ENCODE data around the gene GH2.
"Not testable (repeated sequence)": the region's sequence is repeated elsewhere in the genome, so short reads cannot be mapped to it uniquely, and the experiment has no call there.

GH2 gene

DNA sequence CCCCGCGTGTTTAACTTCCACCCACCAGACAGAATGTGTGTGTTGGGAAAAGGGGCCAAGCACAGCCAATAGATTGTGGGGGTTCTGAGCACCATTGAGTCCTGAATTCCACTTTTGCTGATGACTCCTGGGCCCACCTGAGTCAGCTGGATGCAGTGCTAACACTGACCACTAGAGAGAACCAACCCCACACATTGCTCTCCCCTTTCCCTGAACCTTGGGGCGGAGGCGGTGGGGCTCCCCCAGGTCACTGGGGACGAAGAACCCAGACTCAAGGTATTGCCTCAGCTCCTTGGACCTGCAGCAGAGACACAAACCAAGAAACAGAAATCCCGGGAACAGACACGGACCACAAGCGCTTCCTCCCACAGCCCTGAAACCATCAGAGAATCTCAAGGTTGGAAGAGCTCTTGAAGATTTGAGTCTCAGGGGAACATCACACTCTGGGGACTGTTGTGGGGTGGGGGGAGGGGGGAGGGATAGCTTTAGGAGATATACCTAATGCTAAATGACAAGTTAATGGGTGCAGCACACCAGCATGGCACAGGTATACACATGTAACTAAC, 7.6 kb downstream of the GH2 start:
- not testable (repeated sequence) for DNase-seq (ENCODE audit: low spot score); H2BK12ac ChIP-seq (ENCODE audit: low read length); H3K4ac ChIP-seq (ENCODE audit: low read length); H3K4me1 ChIP-seq (ENCODE audit: control insufficient read depth in 2 of 2, insufficient read depth in 1 of 2, low read depth in 1 of 2, low read length in 2 of 2); H4K8ac ChIP-seq (ENCODE audit: low read depth, low read length); H3K27ac ChIP-seq (replicated peaks; ENCODE audit: low read length); H2AFZ ChIP-seq (ENCODE audit: low read length); H3K4me3 ChIP-seq (ENCODE audit: low read length in 2 of 2); H3K18ac ChIP-seq (ENCODE audit: low read length); H3K79me1 ChIP-seq (ENCODE audit: low read depth, low read length); H2BK5ac ChIP-seq (ENCODE audit: low read length); H3K36me3 ChIP-seq (replicated peaks in 1 of 2; ENCODE audit: control insufficient read depth in 2 of 2, insufficient read depth in 2 of 2, low read length in 2 of 2); H4K91ac ChIP-seq (ENCODE audit: low read depth, low read length, poor library complexity); H3K9me3 ChIP-seq (replicated peaks in 1 of 2; ENCODE audit: control insufficient read depth in 2 of 2, insufficient read depth in 1 of 2, low read depth in 1 of 2, low read length in 2 of 2); H3K4me2 ChIP-seq (ENCODE audit: insufficient read depth, low read length, poor library complexity, severe bottlenecking); H2BK120ac ChIP-seq (ENCODE audit: low read depth, low read length); H3K27me3 ChIP-seq (ENCODE audit: control insufficient read depth in 3 of 3, insufficient read depth in 3 of 3, low read depth in 1 of 3, low read length in 3 of 3); H2AK5ac ChIP-seq (ENCODE audit: low read depth, low read length); H3K14ac ChIP-seq (ENCODE audit: low read length); H2BK15ac ChIP-seq (ENCODE audit: low read length); H3K9ac ChIP-seq (ENCODE audit: low read depth, low read length, poor library complexity); H3K23ac ChIP-seq (ENCODE audit: low read depth, low read length, poor library complexity)
- no CpG with 5 or more reads among the region's 8 CpGs for WGBS, 2 donors (ENCODE audit: extremely low coverage in 2 of 2, insufficient read length in 2 of 2, insufficient replicate concordance in 1 of 2)

DNA sequence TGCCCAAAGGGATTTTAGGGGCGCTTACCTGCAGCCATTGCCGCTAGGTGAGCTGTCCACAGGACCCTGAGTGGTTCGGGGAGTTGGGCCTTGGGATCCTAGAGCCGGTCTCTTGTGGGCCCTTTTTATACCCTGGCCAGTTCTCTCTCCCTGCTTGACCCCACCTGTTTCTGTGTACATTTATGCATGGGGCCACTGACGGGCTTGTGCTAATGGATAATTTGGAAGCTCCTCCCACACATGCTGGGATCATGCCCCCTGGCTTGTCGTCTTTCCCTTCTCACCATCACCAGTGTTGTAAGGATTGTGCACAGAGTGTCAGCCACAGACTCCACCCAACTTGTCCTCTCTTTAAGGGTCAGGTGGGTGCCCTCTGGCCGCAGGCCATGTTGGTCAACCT, 8.2 kb downstream of the GH2 start, which contains the start of gene CSH2:
CSH2 (minus strand) TSS at position 101 of the 400 bp plus-strand sequence; CDS start at position 38, 63 bp downstream.
- H3K4me3 ChIP-seq (ENCODE audit: low read length in 2 of 2); H3K18ac ChIP-seq (ENCODE audit: low read length); H2BK12ac ChIP-seq (ENCODE audit: low read length); H3K23ac ChIP-seq (ENCODE audit: low read depth, low read length, poor library complexity); H3K14ac ChIP-seq (ENCODE audit: low read length); DNase-seq (ENCODE audit: low spot score); H3K9me3 ChIP-seq (replicated peaks in 1 of 2; ENCODE audit: control insufficient read depth in 2 of 2, insufficient read depth in 1 of 2, low read depth in 1 of 2, low read length in 2 of 2); H2BK120ac ChIP-seq (ENCODE audit: low read depth, low read length); H2BK5ac ChIP-seq (ENCODE audit: low read length); H3K27me3 ChIP-seq (ENCODE audit: control insufficient read depth in 3 of 3, insufficient read depth in 3 of 3, low read depth in 1 of 3, low read length in 3 of 3); H2AK5ac ChIP-seq (ENCODE audit: low read depth, low read length); H3K79me1 ChIP-seq (ENCODE audit: low read depth, low read length); H3K4me2 ChIP-seq (ENCODE audit: insufficient read depth, low read length, poor library complexity, severe bottlenecking); H2AFZ ChIP-seq (ENCODE audit: low read length); H3K4ac ChIP-seq (ENCODE audit: low read length); H3K36me3 ChIP-seq (replicated peaks in 1 of 2; ENCODE audit: control insufficient read depth in 2 of 2, insufficient read depth in 2 of 2, low read length in 2 of 2); H3K27ac ChIP-seq (replicated peaks; ENCODE audit: low read length); H4K91ac ChIP-seq (ENCODE audit: low read depth, low read length, poor library complexity); H2BK15ac ChIP-seq (ENCODE audit: low read length); H3K9ac ChIP-seq (ENCODE audit: low read depth, low read length, poor library complexity); H4K8ac ChIP-seq (ENCODE audit: low read depth, low read length); H3K4me1 ChIP-seq (ENCODE audit: control insufficient read depth in 2 of 2, insufficient read depth in 1 of 2, low read depth in 1 of 2, low read length in 2 of 2): not testable (repeated sequence)
- no CpG with 5 or more reads among the region's 7 CpGs for WGBS, 2 donors (ENCODE audit: extremely low coverage in 2 of 2, insufficient read length in 2 of 2, insufficient replicate concordance in 1 of 2)

- DNase-seq (ENCODE audit: low spot score); H3K9ac ChIP-seq (ENCODE audit: low read depth, low read length, poor library complexity); H3K9me3 ChIP-seq (replicated peaks in 1 of 2; ENCODE audit: control insufficient read depth in 2 of 2, insufficient read depth in 1 of 2, low read depth in 1 of 2, low read length in 2 of 2); H2AFZ ChIP-seq (ENCODE audit: low read length); H2BK120ac ChIP-seq (ENCODE audit: low read depth, low read length); H3K23ac ChIP-seq (ENCODE audit: low read depth, low read length, poor library complexity); H2BK5ac ChIP-seq (ENCODE audit: low read length); H2AK5ac ChIP-seq (ENCODE audit: low read depth, low read length); H3K4ac ChIP-seq (ENCODE audit: low read length); H3K4me1 ChIP-seq (ENCODE audit: control insufficient read depth in 2 of 2, insufficient read depth in 1 of 2, low read depth in 1 of 2, low read length in 2 of 2); H3K4me3 ChIP-seq (ENCODE audit: low read length in 2 of 2); H3K27ac ChIP-seq (replicated peaks; ENCODE audit: low read length); H3K79me1 ChIP-seq (ENCODE audit: low read depth, low read length); H2BK12ac ChIP-seq (ENCODE audit: low read length); H2BK15ac ChIP-seq (ENCODE audit: low read length); H4K8ac ChIP-seq (ENCODE audit: low read depth, low read length); H3K14ac ChIP-seq (ENCODE audit: low read length); H3K18ac ChIP-seq (ENCODE audit: low read length); H3K36me3 ChIP-seq (replicated peaks in 1 of 2; ENCODE audit: control insufficient read depth in 2 of 2, insufficient read depth in 2 of 2, low read length in 2 of 2); H3K27me3 ChIP-seq (ENCODE audit: control insufficient read depth in 3 of 3, insufficient read depth in 3 of 3, low read depth in 1 of 3, low read length in 3 of 3); H4K91ac ChIP-seq (ENCODE audit: low read depth, low read length, poor library complexity); H3K4me2 ChIP-seq (ENCODE audit: insufficient read depth, low read length, poor library complexity, severe bottlenecking): not testable (repeated sequence)
- WGBS, 2 donors (ENCODE audit: extremely low coverage in 2 of 2, insufficient read length in 2 of 2, insufficient replicate concordance in 1 of 2): no CpG with 5 or more reads among the region's 15 CpGs
Measured at GRCh38 chr17:63871646-63872365, 9.9 kb downstream of the GH2 start.

DNA sequence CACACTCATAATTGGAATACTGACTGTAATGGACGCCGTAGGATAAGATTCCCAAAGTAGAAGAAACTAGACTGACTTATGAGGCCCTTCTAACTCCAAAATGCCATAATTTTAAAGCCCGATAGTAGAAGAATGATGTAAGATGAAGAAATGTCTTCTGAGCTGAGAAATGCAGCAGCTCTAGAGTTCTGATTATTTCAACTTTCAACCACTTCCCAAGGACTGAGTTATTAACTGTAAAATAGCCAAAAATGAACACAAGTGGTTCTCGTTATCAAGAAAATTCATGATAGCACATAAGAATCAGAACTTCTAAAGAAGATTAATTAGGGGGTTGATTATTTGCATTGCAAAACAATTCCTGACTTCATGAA, 11.5 kb downstream of the GH2 start:
- not testable (repeated sequence) for H2BK12ac ChIP-seq (ENCODE audit: low read length); H2BK120ac ChIP-seq (ENCODE audit: low read depth, low read length); H3K4me1 ChIP-seq (ENCODE audit: control insufficient read depth in 2 of 2, insufficient read depth in 1 of 2, low read depth in 1 of 2, low read length in 2 of 2); H4K8ac ChIP-seq (ENCODE audit: low read depth, low read length); H3K18ac ChIP-seq (ENCODE audit: low read length); H3K36me3 ChIP-seq (replicated peaks in 1 of 2; ENCODE audit: control insufficient read depth in 2 of 2, insufficient read depth in 2 of 2, low read length in 2 of 2); H3K14ac ChIP-seq (ENCODE audit: low read length); H2AK5ac ChIP-seq (ENCODE audit: low read depth, low read length); H2BK15ac ChIP-seq (ENCODE audit: low read length); H3K27ac ChIP-seq (replicated peaks; ENCODE audit: low read length); H2BK5ac ChIP-seq (ENCODE audit: low read length); H3K4me3 ChIP-seq (ENCODE audit: low read length in 2 of 2); H3K23ac ChIP-seq (ENCODE audit: low read depth, low read length, poor library complexity); H3K9ac ChIP-seq (ENCODE audit: low read depth, low read length, poor library complexity); H4K91ac ChIP-seq (ENCODE audit: low read depth, low read length, poor library complexity); H3K79me1 ChIP-seq (ENCODE audit: low read depth, low read length); DNase-seq (ENCODE audit: low spot score); H3K27me3 ChIP-seq (ENCODE audit: control insufficient read depth in 3 of 3, insufficient read depth in 3 of 3, low read depth in 1 of 3, low read length in 3 of 3); H3K9me3 ChIP-seq (replicated peaks in 1 of 2; ENCODE audit: control insufficient read depth in 2 of 2, insufficient read depth in 1 of 2, low read depth in 1 of 2, low read length in 2 of 2); H2AFZ ChIP-seq (ENCODE audit: low read length); H3K4ac ChIP-seq (ENCODE audit: low read length); H3K4me2 ChIP-seq (ENCODE audit: insufficient read depth, low read length, poor library complexity, severe bottlenecking)
- WGBS, 2 donors (ENCODE audit: extremely low coverage in 2 of 2, insufficient read length in 2 of 2, insufficient replicate concordance in 1 of 2): no CpG with 5 or more reads among the region's 4 CpGs
